Smooth muscle cell (in vitro differentiated cells): Measurements from ENCODE around the gene SHPK. TPM values are rescaled to one million over a fixed set of nuclear protein-coding genes. Genes with fewer than 3 reads are reported as not detected.

Source experiments
- DNase-seq: peaks from one replicate; lab custom pipeline; 2025; ENCODE audit not compliant: unreplicated experiment; lab: John Stamatoyannopoulos, UW
- H2AFZ ChIP-seq: fragments of 200-600 bp; sonication (generic); 2 replicates; pipeline ENCODE4 v1.6.0; 2016; ENCODE audit warnings: antibody characterized with exemption, low read depth, mild to moderate bottlenecking
- H3F3A ChIP-seq: fragments of 200-600 bp; sonication (generic); 2 replicates; pipeline ENCODE4 v1.6.0; 2017; ENCODE audit warnings: antibody characterized with exemption, low read depth
- H3K27ac ChIP-seq: fragments of 200-600 bp; sonication (generic); 2 replicates; pipeline ENCODE4 v1.5.1; 2016; ENCODE audit warnings: low read depth, mild to moderate bottlenecking
- H3K27me3 ChIP-seq: fragments of 200-600 bp; sonication (generic); 2 replicates; pipeline ENCODE4 v1.6.1; 2016; ENCODE audit warnings: low read depth, mild to moderate bottlenecking
- H3K36me3 ChIP-seq: fragments of 200-600 bp; sonication (generic); 2 replicates; pipeline ENCODE4 v1.5.1; 2016; ENCODE audit warnings: low read depth
- H3K4me1 ChIP-seq: fragments of 200-600 bp; sonication (generic); 2 replicates; pipeline ENCODE4 v1.5.1; 2016; ENCODE audit warnings: low read depth
- H3K4me2 ChIP-seq: fragments of 200-600 bp; sonication (generic); 2 replicates; pipeline ENCODE4 v1.6.0; 2016; ENCODE audit warnings: mild to moderate bottlenecking
- H3K4me3 ChIP-seq: fragments of 200-600 bp; sonication (generic); 2 replicates; pipeline ENCODE4 v1.5.1; 2016; ENCODE audit warnings: mild to moderate bottlenecking
- H3K79me2 ChIP-seq: fragments of 200-600 bp; sonication (generic); 2 replicates; pipeline ENCODE4 v1.6.0; 2016; ENCODE audit warnings: low read depth, mild to moderate bottlenecking
- H3K9ac ChIP-seq: fragments of 200-600 bp; sonication (generic); 2 replicates; pipeline ENCODE4 v1.6.0; 2016; ENCODE audit warnings: low read depth
- H3K9me3 ChIP-seq: fragments of 200-600 bp; sonication (generic); replicated peaks from 2 replicates; pipeline ENCODE4 v1.5.1; 2016; ENCODE audit warnings: low read depth
- H4K20me1 ChIP-seq: fragments of 200-600 bp; sonication (generic); 2 replicates; pipeline ENCODE4 v1.6.0; 2016; ENCODE audit warnings: low read depth
- WGBS: methylation state at CpG from one replicate; pipeline ENCODE4 v1.1.7; 2016; ENCODE audit warnings: low lambda C conversion rate; 5-methylcytosine and 5-hydroxymethylcytosine counted together
- polyA plus RNA-seq: library from polyadenylated mRNA; unstranded; fragments of >200 nt; fragmentation: Nextera tagmentation; extraction: Ambion mirVana; gene quantifications from 2 replicates; pipeline ENCODE4 v1.2.1, GENCODE V29; 2016
- total RNA-seq: library from RNA; depleted of rRNA; stranded (reverse); fragments of >200 nt; gene quantifications from 2 replicates; pipeline ENCODE4 v1.2.3, GENCODE V29; 2014
- TF ChIP-seq, protein P1 (sequence below): fragments of 200-600 bp; sonication (generic); IDR thresholded peaks from 2 replicates; pipeline ENCODE4 v1.5.1; 2017; ENCODE audit warnings: borderline replicate concordance, mild to moderate bottlenecking, antibody characterized with exemption; ENCODE audit not compliant: insufficient read depth, poor library complexity, severe bottlenecking

Gene SHPK
- total and polyA plus RNA-seq, 2 experiments from 2014 or later = 5.3 to 9.5 TPM

DNA sequence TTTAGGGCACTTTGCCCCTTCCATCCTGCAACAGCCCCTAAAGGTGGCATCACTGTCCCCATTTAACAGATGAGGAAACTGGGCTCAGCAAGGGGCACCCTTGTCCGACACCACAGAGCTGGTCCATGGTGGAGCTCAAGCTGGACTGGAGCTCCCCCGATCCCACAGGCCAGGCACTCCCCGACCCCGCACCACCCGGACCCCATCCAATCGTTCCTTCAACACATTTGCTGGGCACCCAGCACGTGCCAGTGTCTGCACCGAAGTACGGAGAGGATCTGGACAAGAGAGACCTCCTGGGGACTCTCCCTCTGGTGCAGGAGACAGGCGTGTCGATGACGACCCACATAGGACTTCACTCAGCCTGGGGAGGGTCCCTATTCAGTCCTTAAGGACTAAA lies 46.0 kb upstream of the SHPK start:
- TF ChIP-seq, protein P1, sequence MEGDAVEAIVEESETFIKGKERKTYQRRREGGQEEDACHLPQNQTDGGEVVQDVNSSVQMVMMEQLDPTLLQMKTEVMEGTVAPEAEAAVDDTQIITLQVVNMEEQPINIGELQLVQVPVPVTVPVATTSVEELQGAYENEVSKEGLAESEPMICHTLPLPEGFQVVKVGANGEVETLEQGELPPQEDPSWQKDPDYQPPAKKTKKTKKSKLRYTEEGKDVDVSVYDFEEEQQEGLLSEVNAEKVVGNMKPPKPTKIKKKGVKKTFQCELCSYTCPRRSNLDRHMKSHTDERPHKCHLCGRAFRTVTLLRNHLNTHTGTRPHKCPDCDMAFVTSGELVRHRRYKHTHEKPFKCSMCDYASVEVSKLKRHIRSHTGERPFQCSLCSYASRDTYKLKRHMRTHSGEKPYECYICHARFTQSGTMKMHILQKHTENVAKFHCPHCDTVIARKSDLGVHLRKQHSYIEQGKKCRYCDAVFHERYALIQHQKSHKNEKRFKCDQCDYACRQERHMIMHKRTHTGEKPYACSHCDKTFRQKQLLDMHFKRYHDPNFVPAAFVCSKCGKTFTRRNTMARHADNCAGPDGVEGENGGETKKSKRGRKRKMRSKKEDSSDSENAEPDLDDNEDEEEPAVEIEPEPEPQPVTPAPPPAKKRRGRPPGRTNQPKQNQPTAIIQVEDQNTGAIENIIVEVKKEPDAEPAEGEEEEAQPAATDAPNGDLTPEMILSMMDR = no peak
- H3K4me2 ChIP-seq = no peak overlapping the region

DNA sequence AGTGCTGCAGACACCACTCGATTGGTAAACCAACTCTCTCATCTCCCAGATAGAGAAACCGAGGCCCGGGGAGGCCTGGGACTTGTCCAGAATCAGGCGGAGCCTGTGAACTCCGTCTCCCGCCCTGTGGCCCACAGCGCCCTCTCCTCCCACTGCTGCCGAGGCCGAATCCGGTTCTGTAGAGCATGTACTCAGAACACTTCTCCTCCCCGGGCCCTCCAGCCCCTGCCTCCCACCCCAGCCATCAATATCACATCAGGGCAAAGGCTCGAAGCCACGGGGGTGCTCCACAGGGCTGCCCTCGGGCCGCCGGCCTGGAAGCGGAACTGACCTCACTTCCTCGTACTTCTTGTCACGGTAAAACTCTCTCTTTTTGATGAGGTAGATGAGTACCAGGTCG lies 45.5 kb upstream of the SHPK start:
- H3K79me2 ChIP-seq = no peaks in the 10 kb centered on the region
- no peak overlapping the region for H3K9ac ChIP-seq
- H3K4me2 ChIP-seq = no peak overlapping the region
- no peaks in the 10 kb centered on the region for H3K4me1 ChIP-seq
- no peaks in the 10 kb centered on the region for H3K27me3 ChIP-seq
- TF ChIP-seq, protein P1 = no peak
- DNase-seq = no peak
- H3K36me3 ChIP-seq = no peaks in the 10 kb centered on the region
- H3K27ac ChIP-seq = no peak overlapping the region
- H2AFZ ChIP-seq = no peak overlapping the region
- no peak overlapping the region for H3K4me3 ChIP-seq
- H3F3A ChIP-seq = no peaks in the 10 kb centered on the region
- no peaks in the 10 kb centered on the region for H3K9me3 ChIP-seq
- 89% methylated on average over 20 of the region's 20 CpGs for WGBS
- H4K20me1 ChIP-seq = no peaks in the 10 kb centered on the region

More for the DNA sequence above, 46.0 kb upstream of the SHPK start:
- Histone ChIP-seq H3K36me3 (no peaks in the 10 kb centered on the region), H2AFZ (no peak overlapping the region), H3K4me3 (no peak overlapping the region), H3K79me2 (no peaks in the 10 kb centered on the region), H3F3A (no peaks in the 10 kb centered on the region), H3K9ac (no peak overlapping the region), H3K9me3 (no peaks in the 10 kb centered on the region), H4K20me1 (no peaks in the 10 kb centered on the region), H3K27ac (no peak overlapping the region), H3K4me1 (no peaks in the 10 kb centered on the region), H3K27me3 (no peaks in the 10 kb centered on the region)
- DNase-seq = no peak
- 95% methylated on average over 12 of the region's 12 CpGs for WGBS

DNA sequence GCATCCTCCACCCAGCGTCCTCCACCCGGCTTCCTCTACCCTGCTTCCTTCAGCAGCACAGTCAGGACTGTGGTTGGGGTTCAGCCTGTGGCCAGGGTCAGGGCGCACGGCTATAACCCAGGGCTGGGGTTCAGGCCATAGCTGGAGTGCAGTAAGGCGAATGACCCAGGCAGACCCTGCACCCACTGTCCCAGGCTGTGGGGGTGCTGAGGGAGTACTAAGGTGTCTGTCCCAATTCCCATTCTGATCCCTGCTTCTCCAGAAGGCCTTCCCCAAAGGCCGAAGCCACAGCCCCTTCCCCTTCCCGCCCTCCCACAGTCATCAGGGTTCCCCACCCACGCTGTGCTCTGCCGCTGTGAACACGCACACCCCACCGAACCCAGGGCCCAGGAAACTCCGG lies 45.0 kb upstream of the SHPK start:
- Histone ChIP-seq H3K4me3 (no peak overlapping the region), H3K27ac (no peak overlapping the region), H3K4me2 (no peak overlapping the region), H3K9ac (no peak overlapping the region), H3K27me3 (no peaks in the 10 kb centered on the region), H4K20me1 (no peaks in the 10 kb centered on the region), H3F3A (no peaks in the 10 kb centered on the region), H3K79me2 (no peaks in the 10 kb centered on the region), H2AFZ (no peak overlapping the region), H3K4me1 (no peaks in the 10 kb centered on the region), H3K9me3 (no peaks in the 10 kb centered on the region), H3K36me3 (no peaks in the 10 kb centered on the region)
- 93% methylated on average over 12 of the region's 12 CpGs for WGBS
- TF ChIP-seq, protein P1 = no peak
- no peak for DNase-seq

DNA sequence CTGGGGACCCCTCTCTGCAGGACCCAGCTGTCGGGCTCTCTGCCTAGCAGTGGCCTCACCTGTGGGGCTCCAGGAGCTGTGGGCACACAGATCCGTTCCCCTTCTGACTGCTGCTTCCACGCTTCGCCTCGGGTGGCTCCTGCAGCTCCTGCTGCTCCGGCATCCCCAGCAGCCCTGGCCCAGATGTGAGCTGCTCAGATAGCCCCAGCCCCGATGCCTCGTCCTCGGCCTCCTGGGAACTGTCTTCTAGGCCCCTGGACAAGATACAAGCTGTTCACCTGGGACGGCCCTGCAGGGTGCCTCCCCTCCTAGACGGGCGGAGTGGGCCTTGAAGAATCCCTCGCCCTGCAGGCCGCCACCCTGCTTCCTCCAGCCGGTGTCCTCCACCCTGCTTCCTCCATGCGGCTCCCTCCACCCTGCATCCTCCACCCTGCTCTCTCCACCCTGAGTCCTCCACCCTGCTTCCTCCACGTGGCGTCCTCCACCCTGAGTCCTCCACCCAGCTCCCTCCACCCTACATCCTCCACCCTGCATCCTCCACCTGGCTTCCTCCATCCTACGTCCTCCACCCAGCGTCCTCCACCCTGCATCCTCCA lies 43.6 kb upstream of the SHPK start:
- TF ChIP-seq, protein P1 = no peak
- no peak overlapping the region for H3K27ac ChIP-seq
- no peaks in the 10 kb centered on the region for H3K27me3 ChIP-seq
- H3K4me2 ChIP-seq = no peak overlapping the region
- no peak overlapping the region for H3K4me3 ChIP-seq
- H3K9me3 ChIP-seq = no peaks in the 10 kb centered on the region
- no peak for DNase-seq
- no peaks in the 10 kb centered on the region for H3K36me3 ChIP-seq
- no peaks in the 10 kb centered on the region for H4K20me1 ChIP-seq
- H3F3A ChIP-seq = no peaks in the 10 kb centered on the region
- H3K79me2 ChIP-seq = no peaks in the 10 kb centered on the region
- no peak overlapping the region for H3K9ac ChIP-seq
- 87% methylated on average over 18 of the region's 20 CpGs for WGBS
- H2AFZ ChIP-seq = no peak overlapping the region
- H3K4me1 ChIP-seq = no peaks in the 10 kb centered on the region
